ENCODE results near the gene TSPEAR. TPM values are rescaled to one million over a fixed set of nuclear protein-coding genes. Genes with fewer than 3 reads are reported as not detected.

Gene TSPEAR
- total and polyA plus RNA-seq, 2 of the 13 experiments (the other 11 are each of a cell fraction or from before 2014, with no cell fraction given), result 0.07 to 0.32 TPM

GRCh38 chr21:44736291-44737004 lies 25.1 kb upstream of the TSPEAR start (continued):
- TF ChIP-seq TFAP4 (IDR thresholded peaks at IDR 0.05; ENCODE audit: borderline replicate concordance, low read depth), result peak; percentile 100
- TF ChIP-seq ZNF17 (CRISPR knock-in tag; IDR thresholded peaks at IDR 0.05), result no peak
- TF ChIP-seq ZNF235 (CRISPR knock-in tag; IDR thresholded peaks at IDR 0.05; ENCODE audit: borderline replicate concordance), result no peak
- TF ChIP-seq HIC2 (CRISPR knock-in tag; IDR thresholded peaks at IDR 0.05; ENCODE audit: low read depth), result peak; percentile 92
- peak; percentile 65; the same call in 1 of the 2 replicates for TF ChIP-seq NFIC (IDR thresholded peaks at IDR 0.05; ENCODE audit: low read length)
- no peak for TF ChIP-seq SIN3A (IDR thresholded peaks at IDR 0.05; ENCODE audit: borderline replicate concordance, low read depth, low read length)
- TF ChIP-seq ZNF44 (CRISPR knock-in tag; IDR thresholded peaks at IDR 0.05), result no peak
- TF ChIP-seq ZNF335 (CRISPR knock-in tag; IDR thresholded peaks at IDR 0.05), result no peak
- no peak for TF ChIP-seq ZNF720 (CRISPR knock-in tag; IDR thresholded peaks at IDR 0.05)
- no peak for TF ChIP-seq ZNF790 (CRISPR knock-in tag; IDR thresholded peaks at IDR 0.05; ENCODE audit: borderline replicate concordance)
- TF ChIP-seq ZNF766 (CRISPR knock-in tag; IDR thresholded peaks at IDR 0.05; ENCODE audit: borderline replicate concordance), result no peak
- no peak for TF ChIP-seq ZFP37 (CRISPR knock-in tag; IDR thresholded peaks at IDR 0.05; ENCODE audit: borderline replicate concordance)
- no peak for TF ChIP-seq XRCC5 (optimal IDR thresholded peaks at IDR 0.05; ENCODE audit: low read length)
- no peak for TF ChIP-seq ZBTB7A (CRISPR knock-in tag; IDR thresholded peaks at IDR 0.05)
- no peak for TF ChIP-seq ZBTB34 (CRISPR knock-in tag; IDR thresholded peaks at IDR 0.05)
- peak; percentile 58; the same call in 1 of the 2 replicates for TF ChIP-seq HHEX (CRISPR knock-in tag; IDR thresholded peaks at IDR 0.05)
- TF ChIP-seq IKZF1 (IDR thresholded peaks at IDR 0.05), result no peak
- no peak for TF ChIP-seq ZNF274 (CRISPR knock-in tag; IDR thresholded peaks at IDR 0.05)
- TF ChIP-seq ZNF574 (CRISPR knock-in tag; IDR thresholded peaks at IDR 0.05), result peak; percentile 60
- no peak for TF ChIP-seq MTA3 (CRISPR knock-in tag; IDR thresholded peaks at IDR 0.05)
- TF ChIP-seq FOXA3 (CRISPR knock-in tag; IDR thresholded peaks at IDR 0.05), result peak; percentile 84
- no peak for TF ChIP-seq EEA1 (CRISPR knock-in tag; IDR thresholded peaks at IDR 0.05; ENCODE audit: borderline replicate concordance)
- TF ChIP-seq SOX6 (IDR thresholded peaks at IDR 0.05), result no peak
- peak; percentile 32; the same call in 1 of the 2 replicates for TF ChIP-seq SOX6 (CRISPR knock-in tag; IDR thresholded peaks at IDR 0.05)
- TF ChIP-seq ZNF354B (CRISPR knock-in tag; IDR thresholded peaks at IDR 0.05), result no peak
